Upper lobe of left lung (tissue), 6 donors: ENCODE data around the gene ARF6. TPM values are rescaled to one million over a fixed set of nuclear protein-coding genes. Genes with fewer than 3 reads are reported as not detected.
"Not testable (repeated sequence)": the region's sequence is repeated elsewhere in the genome, so short reads cannot be mapped to it uniquely, and the experiment has no call there.

Source experiments
- ATAC-seq, 2 donors: fragments of 200-7000 bp; cut with Tn5 transposase; one replicate each; pipeline ENCODE4 v1.9.1; 2022; ENCODE audit warnings: mild to moderate bottlenecking in 2 of 2, moderate library complexity in 2 of 2; ENCODE audit not compliant: low FRiP score in 2 of 2
- DNase-seq, 2 donors: peaks; one replicate each; pipeline ENCODE4 v3.0.0-alpha.2; 2019 to 2020
- H3K27ac ChIP-seq, 4 donors: fragments of 200-600 bp; sonication (generic); one replicate each; pipeline ENCODE4 v1.5.1; 2016 to 2019
- H3K27me3 ChIP-seq, 4 donors: fragments of 200-600 bp; sonication (generic); one replicate each; pipeline ENCODE4 v1.5.1; 2017 to 2019
- H3K36me3 ChIP-seq, 4 donors: fragments of 200-600 bp; sonication (generic); one replicate each; pipeline ENCODE4 v1.5.1; 2016 to 2019
- H3K4me1 ChIP-seq, 4 donors: fragments of 200-600 bp; sonication (generic); one replicate each; pipeline ENCODE4 v1.5.1; 2018 to 2019
- H3K4me3 ChIP-seq, 4 donors: fragments of 200-600 bp; sonication (generic); one replicate each; pipeline ENCODE4 v1.5.1; 2017 to 2019; ENCODE audit warnings: mild to moderate bottlenecking in 2 of 4, moderate library complexity in 1 of 4
- H3K9me3 ChIP-seq, 4 donors: fragments of 200-600 bp; sonication (generic); one replicate each; pipeline ENCODE4 v1.5.1; 2018 to 2019
- EP300 ChIP-seq, 4 donors: sonication (generic); formaldehyde crosslinking; IDR thresholded peaks; one replicate each; pipeline ENCODE4 v1.5.1; 2017; ENCODE audit warnings: antibody characterized with exemption in 4 of 4, control low read depth in 2 of 4
- POLR2A ChIP-seq, 4 donors: fragments of 450-650 bp; IDR thresholded peaks; one replicate each; pipeline ENCODE4 v1.5.1; 2016 to 2017; ENCODE audit warnings: antibody characterized with exemption in 4 of 4, mild to moderate bottlenecking in 2 of 4
- POLR2AphosphoS5 ChIP-seq, 2 donors: sonication (generic); formaldehyde crosslinking; IDR thresholded peaks; one replicate each; pipeline ENCODE4 v1.5.1; 2017; ENCODE audit warnings: antibody characterized with exemption in 2 of 2
- WGBS, 2 donors: methylation state at CpG; one replicate each; pipeline ENCODE4 v1.1.5; 2017 to 2018; 5-methylcytosine and 5-hydroxymethylcytosine counted together
- total RNA-seq, 6 donors: library from RNA; depleted of rRNA in 4 of 6; stranded (reverse); fragments of >200 nt in 4 of 6; gene quantifications; one replicate each; pipeline versions ENCODE4 v1.1.0 to v1.2.1, GENCODE V29; 2016 to 2021
- TF ChIP-seq, protein P1 (sequence below), 6 experiments: fragments of 450-650 bp in 4 of 6; fragments of 200-600 bp in 2 of 6; sonication (generic) in 2 of 6; IDR thresholded peaks; one replicate each; pipeline ENCODE4 v1.5.1; 2016 to 2019; ENCODE audit warnings: antibody characterized with exemption in 6 of 6
- donor health status: DM: no; HTN: no; CAD: no; lungs with moderate emphysema.
- donor health status: DM: no; HTN: yes; CAD: no; lungs with severe emphysema.

Gene ARF6
- total RNA-seq, 6 donors from 2014 or later: 21.0 to 81.8 (median 61.0) TPM

DNA sequence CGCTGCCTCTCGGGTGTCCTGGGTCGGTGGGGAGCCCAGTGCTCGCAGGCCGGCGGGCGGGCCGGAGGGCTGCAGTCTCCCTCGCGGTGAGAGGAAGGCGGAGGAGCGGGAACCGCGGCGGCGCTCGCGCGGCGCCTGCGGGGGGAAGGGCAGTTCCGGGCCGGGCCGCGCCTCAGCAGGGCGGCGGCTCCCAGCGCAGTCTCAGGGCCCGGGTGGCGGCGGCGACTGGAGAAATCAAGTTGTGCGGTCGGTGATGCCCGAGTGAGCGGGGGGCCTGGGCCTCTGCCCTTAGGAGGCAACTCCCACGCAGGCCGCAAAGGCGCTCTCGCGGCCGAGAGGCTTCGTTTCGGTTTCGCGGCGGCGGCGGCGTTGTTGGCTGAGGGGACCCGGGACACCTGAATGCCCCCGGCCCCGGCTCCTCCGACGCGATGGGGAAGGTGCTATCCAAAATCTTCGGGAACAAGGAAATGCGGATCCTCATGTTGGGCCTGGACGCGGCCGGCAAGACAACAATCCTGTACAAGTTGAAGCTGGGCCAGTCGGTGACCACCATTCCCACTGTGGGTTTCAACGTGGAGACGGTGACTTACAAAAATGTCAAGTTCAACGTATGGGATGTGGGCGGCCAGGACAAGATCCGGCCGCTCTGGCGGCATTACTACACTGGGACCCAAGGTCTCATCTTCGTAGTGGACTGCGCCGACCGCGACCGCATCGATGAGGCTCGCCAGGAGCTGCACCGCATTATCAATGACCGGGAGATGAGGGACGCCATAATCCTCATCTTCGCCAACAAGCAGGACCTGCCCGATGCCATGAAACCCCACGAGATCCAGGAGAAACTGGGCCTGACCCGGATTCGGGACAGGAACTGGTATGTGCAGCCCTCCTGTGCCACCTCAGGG lies 679 bp downstream of the ARF6 start:
- H3K36me3 ChIP-seq: peaks cover 0 to 32% (median 6%) of the 10 kb centered on the region in 4 donors
- no peaks in the 10 kb centered on the region for H3K9me3 ChIP-seq
- 0 to 1% methylated on average over 16 to 59 of the region's 85 CpGs for WGBS, 2 donors
- peaks cover 42 to 48% (median 46%) of the 10 kb centered on the region in 4 donors for H3K4me1 ChIP-seq
- DNase-seq (peak; percentile 56 to 94), ATAC-seq (peak; percentile 78 to 84)
- H3K27ac ChIP-seq: peak overlapping the region; percentile 99 to 100 (median 100)
- H3K27me3 ChIP-seq: no peaks in the 10 kb centered on the region
- TF ChIP-seq, protein P1, sequence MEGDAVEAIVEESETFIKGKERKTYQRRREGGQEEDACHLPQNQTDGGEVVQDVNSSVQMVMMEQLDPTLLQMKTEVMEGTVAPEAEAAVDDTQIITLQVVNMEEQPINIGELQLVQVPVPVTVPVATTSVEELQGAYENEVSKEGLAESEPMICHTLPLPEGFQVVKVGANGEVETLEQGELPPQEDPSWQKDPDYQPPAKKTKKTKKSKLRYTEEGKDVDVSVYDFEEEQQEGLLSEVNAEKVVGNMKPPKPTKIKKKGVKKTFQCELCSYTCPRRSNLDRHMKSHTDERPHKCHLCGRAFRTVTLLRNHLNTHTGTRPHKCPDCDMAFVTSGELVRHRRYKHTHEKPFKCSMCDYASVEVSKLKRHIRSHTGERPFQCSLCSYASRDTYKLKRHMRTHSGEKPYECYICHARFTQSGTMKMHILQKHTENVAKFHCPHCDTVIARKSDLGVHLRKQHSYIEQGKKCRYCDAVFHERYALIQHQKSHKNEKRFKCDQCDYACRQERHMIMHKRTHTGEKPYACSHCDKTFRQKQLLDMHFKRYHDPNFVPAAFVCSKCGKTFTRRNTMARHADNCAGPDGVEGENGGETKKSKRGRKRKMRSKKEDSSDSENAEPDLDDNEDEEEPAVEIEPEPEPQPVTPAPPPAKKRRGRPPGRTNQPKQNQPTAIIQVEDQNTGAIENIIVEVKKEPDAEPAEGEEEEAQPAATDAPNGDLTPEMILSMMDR (IDR thresholded peaks at IDR 0.05): no peak
- TF ChIP-seq POLR2AphosphoS5 (IDR thresholded peaks at IDR 0.05) (no peak), EP300 (IDR thresholded peaks at IDR 0.05) (peak in 1 of 4 donors; percentile 0), POLR2A (IDR thresholded peaks at IDR 0.05) (peak in 1 of 4 donors; percentile 50)
- peak overlapping the region; percentile 66 to 87 (median 76) for H3K4me3 ChIP-seq

DNA sequence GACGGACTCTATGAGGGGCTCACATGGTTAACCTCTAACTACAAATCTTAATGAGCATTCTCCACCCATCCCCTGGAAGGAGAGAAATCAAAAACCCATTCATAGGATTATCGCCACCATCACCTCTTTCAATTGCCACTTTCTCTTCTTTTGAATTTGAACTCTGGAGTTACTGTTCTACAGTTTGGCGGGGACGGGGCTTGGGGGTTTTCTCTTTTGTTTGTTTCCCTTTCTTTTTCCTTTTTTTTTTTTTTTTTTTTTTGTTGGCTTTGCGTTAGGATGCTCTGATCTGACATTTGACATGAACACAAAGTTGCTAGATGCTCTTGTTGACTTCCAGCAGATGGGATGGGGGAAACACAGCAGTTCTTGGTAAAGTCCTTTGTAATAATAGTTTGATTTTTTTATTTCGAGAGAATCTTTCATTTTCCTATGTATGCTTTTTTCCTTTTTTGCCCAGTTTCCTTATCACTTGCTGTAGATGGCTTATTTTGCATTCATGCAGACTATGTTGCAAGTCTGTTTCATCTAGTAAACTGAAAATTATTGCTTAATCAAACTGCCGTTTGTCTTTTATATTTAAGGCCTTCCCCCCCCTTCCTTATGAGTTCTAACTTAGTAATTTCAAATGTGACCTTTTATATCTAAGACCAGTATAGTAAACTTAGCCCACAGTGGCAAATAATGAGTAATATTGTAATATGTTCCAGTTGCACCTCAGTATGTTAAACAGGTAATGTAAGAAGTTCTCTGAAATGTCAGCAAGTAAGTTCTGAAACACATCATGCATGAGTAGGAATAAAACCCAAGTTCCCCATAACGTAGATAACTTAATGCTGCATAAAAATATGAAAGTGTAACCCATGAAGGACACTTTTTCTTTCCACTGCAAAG lies 1.6 kb downstream of the ARF6 start:
- not testable (repeated sequence) for DNase-seq, H3K27me3 ChIP-seq, ATAC-seq, H3K9me3 ChIP-seq
- Histone ChIP-seq H3K27ac (peak overlapping the region; percentile 99 to 100 (median 100)), H3K4me1 (peaks cover 47 to 52% (median 51%) of the 10 kb centered on the region in 4 donors), H3K4me3 (peak overlapping the region; percentile 66 to 87 (median 76)), H3K36me3 (peaks cover 0 to 32% (median 6%) of the 10 kb centered on the region in 4 donors)
- 3 to 5% methylated on average over 8 of the region's 8 CpGs for WGBS, 2 donors

- TF ChIP-seq EP300 (IDR thresholded peaks at IDR 0.05): no peak
- TF ChIP-seq POLR2A (IDR thresholded peaks at IDR 0.05): no peak
- TF ChIP-seq, protein P1 (IDR thresholded peaks at IDR 0.05): no peak
- TF ChIP-seq POLR2AphosphoS5 (IDR thresholded peaks at IDR 0.05): no peak
- WGBS, 2 donors: 30 to 39% methylated on average over 4 of the region's 4 CpGs
- H3K4me3 ChIP-seq: peak overlapping the region; percentile 14 to 87 (median 72)
- no peak for DNase-seq
- peak overlapping the region in 3 of 4 donors; percentile 18 to 100 (median 99) for H3K27ac ChIP-seq
- H3K27me3 ChIP-seq: no peaks in the 10 kb centered on the region
- ATAC-seq: no peak
- no peaks in the 10 kb centered on the region for H3K9me3 ChIP-seq
- H3K36me3 ChIP-seq: peaks cover 0 to 32% (median 6%) of the 10 kb centered on the region in 4 donors
- H3K4me1 ChIP-seq: peaks cover 47 to 52% (median 51%) of the 10 kb centered on the region in 4 donors
These were observed 2.6 kb downstream of the ARF6 start for GRCh38 chr14:49895480-49895879.

- peak overlapping the region in 3 of 4 donors; percentile 9 to 100 (median 99) for H3K27ac ChIP-seq
- H3K4me1 ChIP-seq: peaks cover 47 to 52% (median 51%) of the 10 kb centered on the region in 4 donors
- peaks cover 0 to 32% (median 6%) of the 10 kb centered on the region in 4 donors for H3K36me3 ChIP-seq
- ATAC-seq, H3K9me3 ChIP-seq, DNase-seq, H3K27me3 ChIP-seq: not testable (repeated sequence)
- H3K4me3 ChIP-seq: peak overlapping the region in 3 of 4 donors; percentile 66 to 87 (median 77)
These were observed 3.4 kb downstream of the ARF6 start for GRCh38 chr14:49896272-49896671.

DNA sequence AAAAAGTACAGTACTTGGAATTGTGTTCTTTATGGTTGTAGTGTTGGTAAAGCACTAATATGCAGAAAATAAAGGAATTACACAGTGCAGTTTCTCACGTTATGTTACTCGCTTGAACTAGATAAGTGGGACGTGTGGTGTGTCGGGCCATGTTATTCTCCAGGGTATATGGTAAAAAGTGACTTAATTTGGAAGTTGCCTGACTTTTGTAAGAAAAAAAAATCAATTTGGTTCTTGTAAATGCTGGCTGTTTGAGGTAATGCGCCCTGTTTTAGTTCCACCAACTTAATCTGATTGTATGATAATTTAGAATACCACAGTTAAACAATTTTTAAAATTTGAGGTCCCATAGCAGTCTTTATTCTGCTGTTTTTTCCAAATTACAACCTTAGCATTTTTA lies 4.1 kb downstream of the ARF6 start:
- ATAC-seq: no peak
- Histone ChIP-seq H3K9me3 (no peaks in the 10 kb centered on the region), H3K4me3 (peak overlapping the region in 2 of 4 donors; percentile 66 to 87), H3K27ac (peak overlapping the region in 2 of 4 donors; percentile 30 to 99), H3K4me1 (peaks cover 41 to 47% (median 46%) of the 10 kb centered on the region in 4 donors), H3K27me3 (no peaks in the 10 kb centered on the region), H3K36me3 (peaks cover 0 to 32% (median 6%) of the 10 kb centered on the region in 4 donors)
- WGBS, 2 donors: 53 to 68% methylated on average over 5 of the region's 5 CpGs
- TF ChIP-seq POLR2A (IDR thresholded peaks at IDR 0.05) (no peak), POLR2AphosphoS5 (IDR thresholded peaks at IDR 0.05) (no peak), EP300 (IDR thresholded peaks at IDR 0.05) (no peak)
- TF ChIP-seq, protein P1 (IDR thresholded peaks at IDR 0.05): no peak
- DNase-seq: no peak
